Fibroblast of villous mesenchyme (primary cell): ENCODE measurements around the gene WFDC1. TPM values are rescaled to one million over a fixed set of nuclear protein-coding genes. Genes with fewer than 3 reads are reported as not detected.

Source experiments
- DNase-seq: peaks from one replicate; pipeline ENCODE4 v3.0.0-alpha.2; 2010; ENCODE audit warnings: low read depth
- H3K4me3 ChIP-seq: 2 replicates; pipeline ENCODE4 v1.5.1; 2011; ENCODE audit warnings: low read depth, mild to moderate bottlenecking, low read length
- total RNA-seq: library from RNA; depleted of rRNA; stranded (reverse); fragments of >200 nt; gene quantifications from 2 replicates; pipeline ENCODE4 v1.2.3, GENCODE V29; 2012
- TF ChIP-seq, protein P1 (sequence below): IDR thresholded peaks from 2 replicates; pipeline ENCODE4 v1.5.1; 2012; ENCODE audit warnings: low read depth, mild to moderate bottlenecking, low read length; ENCODE audit not compliant: insufficient read depth

WFDC1 gene
- total RNA-seq, 1 donor = 8.2 TPM

DNA sequence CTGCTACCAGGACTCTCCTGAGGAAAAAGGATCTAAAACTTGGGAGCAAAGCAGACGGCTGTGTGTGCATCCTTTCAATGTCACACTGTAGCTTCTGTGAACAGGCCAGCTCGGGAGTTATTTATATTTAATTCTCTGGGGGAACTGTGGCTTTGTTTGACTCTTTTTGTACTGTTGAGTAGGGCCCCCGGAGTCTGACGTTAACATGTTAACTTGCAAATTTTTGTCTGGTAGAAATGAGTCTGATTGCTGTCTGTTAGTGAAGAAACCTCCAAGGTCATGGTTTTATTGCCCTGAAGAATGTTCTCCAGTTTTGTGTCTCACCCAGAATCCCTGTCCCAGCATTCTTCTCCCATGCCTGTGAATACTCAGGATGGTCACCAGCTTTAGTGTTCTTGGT lies 40.6 kb upstream of the WFDC1 start:
- DNase-seq = no peak
- H3K4me3 ChIP-seq = no peak overlapping the region
- TF ChIP-seq, protein P1, sequence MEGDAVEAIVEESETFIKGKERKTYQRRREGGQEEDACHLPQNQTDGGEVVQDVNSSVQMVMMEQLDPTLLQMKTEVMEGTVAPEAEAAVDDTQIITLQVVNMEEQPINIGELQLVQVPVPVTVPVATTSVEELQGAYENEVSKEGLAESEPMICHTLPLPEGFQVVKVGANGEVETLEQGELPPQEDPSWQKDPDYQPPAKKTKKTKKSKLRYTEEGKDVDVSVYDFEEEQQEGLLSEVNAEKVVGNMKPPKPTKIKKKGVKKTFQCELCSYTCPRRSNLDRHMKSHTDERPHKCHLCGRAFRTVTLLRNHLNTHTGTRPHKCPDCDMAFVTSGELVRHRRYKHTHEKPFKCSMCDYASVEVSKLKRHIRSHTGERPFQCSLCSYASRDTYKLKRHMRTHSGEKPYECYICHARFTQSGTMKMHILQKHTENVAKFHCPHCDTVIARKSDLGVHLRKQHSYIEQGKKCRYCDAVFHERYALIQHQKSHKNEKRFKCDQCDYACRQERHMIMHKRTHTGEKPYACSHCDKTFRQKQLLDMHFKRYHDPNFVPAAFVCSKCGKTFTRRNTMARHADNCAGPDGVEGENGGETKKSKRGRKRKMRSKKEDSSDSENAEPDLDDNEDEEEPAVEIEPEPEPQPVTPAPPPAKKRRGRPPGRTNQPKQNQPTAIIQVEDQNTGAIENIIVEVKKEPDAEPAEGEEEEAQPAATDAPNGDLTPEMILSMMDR = no peak

DNA sequence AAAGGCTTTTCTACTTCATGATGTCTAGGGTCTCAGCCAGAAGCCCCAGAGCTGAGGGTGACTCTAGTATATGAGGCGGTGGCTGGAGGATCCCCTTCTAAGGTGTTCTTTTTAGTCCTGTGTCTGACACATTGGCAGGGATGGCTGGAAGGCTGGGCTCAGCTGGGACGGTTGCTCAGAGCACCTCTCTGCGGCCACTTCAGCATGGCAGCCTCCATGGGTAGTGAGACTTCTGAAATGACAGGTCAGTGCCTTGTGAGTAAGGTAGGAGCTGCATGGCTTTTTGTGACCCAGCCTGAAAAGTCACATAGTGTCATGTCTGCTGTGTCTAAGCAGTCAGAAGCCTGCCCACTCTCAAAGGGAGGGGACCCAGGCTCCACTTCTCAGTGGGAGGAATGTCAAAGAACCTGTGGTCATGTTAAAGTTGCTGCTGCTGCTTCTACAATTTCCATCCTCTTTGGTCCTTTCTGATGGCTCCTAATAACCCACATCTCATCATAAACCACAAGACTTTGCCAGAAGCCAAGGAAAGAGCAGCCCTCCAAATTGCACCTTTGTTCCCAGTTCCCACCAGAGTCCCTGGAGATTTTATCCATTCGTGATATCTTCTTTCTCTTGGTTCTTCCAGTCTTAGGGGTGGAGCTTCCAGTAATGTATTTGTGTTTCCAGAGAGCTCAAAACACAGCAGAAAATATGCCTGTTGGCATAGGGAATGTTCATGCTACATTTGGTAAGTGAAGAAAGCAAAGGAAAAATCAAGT lies 39.4 kb upstream of the WFDC1 start:
- TF ChIP-seq, protein P1 = no peak
- no peak for DNase-seq

DNA sequence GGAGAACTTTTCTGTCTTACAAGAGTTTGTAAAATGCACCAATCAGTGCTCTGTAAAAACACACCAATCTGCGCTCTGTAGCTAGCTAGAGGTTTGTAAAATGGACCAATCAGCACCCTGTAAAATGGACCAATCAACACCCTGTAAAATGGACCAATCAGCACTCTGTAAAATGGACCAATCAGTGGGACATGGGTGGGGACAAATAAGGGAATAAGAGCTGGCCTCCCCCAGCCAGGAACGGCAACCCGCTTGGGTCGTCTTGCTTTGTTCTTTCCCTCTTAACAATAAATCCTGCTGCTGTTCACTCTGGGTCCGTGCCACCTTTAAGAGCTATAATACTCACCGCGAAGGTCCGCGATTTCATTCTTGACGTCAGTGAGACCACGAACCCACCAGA lies 36.4 kb upstream of the WFDC1 start:
- TF ChIP-seq, protein P1 = no peak
- H3K4me3 ChIP-seq = no peak overlapping the region
- DNase-seq = no peak

More for the DNA sequence above, 39.4 kb upstream of the WFDC1 start:
- no peak overlapping the region for H3K4me3 ChIP-seq

DNA sequence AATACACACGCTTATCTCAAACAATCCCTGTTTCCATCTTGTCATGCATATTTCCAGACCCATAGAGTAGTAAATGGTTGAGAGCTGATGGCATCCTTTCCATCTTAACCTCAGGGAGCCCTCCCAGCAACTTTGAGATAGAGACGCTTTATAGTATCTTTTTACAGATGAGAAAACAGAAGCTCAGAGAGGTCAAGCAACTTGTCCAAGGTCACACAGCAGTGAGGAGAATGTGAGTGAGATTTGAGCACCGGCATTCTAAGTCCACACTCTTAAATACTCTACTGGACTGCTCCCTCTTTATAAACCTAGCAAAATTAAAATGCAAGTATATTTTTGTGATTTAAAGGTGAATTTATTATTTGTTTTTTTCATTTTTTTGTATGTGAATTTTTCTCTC lies 35.0 kb upstream of the WFDC1 start:
- TF ChIP-seq, protein P1 = no peak
- no peak overlapping the region for H3K4me3 ChIP-seq
- DNase-seq = no peak

DNA sequence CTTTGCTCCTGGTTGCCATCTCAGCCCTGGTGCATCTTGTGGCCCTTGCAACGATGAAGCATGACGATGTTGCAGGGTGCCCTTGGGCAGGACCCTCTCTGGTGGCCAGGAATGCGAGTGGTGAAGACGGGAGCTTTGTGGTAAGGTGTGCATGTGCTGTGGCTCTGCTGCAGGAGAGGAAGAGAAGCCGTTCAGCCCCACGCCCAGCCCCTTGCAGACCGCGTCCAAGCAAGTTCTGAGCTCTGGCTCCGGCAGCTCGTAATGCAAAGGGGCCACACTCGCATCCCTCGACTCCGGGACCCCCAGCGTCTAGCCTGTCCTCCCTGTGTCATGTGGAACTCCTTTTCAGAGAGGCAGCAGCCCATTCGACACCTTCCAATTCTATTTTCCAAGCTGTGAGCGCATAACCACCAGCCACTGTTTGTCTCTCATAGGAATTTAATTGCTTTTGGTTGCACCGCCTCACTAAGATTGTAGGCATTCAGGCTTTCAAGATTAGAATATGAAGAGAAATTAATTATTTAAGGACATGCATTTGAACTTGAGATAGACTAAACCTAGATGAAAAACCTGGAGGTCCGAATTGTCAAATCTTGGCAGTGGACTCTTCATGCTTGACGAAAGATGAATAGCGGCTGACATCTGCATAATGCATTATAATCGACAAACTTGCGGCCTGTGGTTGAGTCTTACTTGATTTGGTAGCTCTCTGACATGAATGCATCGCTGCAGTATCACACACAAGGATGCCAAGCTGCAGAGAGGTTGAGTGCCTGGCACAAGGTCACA lies 33.7 kb upstream of the WFDC1 start:
- H3K4me3 ChIP-seq = no peak overlapping the region
- TF ChIP-seq, protein P1 = no peak
- DNase-seq = no peak

DNA sequence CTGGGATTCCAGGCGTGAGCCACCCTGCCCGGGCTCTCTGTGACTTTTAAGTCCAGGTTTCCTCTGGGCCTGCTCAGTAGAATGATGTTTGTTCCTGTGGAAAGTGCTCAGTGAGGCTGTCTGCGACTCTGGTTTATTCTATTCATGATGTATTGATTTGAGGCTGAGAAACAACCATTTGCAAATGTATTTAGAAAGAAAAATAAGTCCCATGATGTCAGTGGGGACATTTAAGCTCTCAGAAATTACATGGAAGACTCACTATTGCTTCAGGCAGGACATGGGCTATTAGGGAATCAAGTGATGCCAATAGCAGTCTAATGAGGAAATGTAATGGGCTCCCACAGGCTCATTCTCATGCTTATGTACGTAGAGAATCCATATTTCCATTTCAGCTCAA lies 32.6 kb upstream of the WFDC1 start:
- no peak overlapping the region for H3K4me3 ChIP-seq
- TF ChIP-seq, protein P1 = no peak
- no peak for DNase-seq
